HG03342 (cell line): ENCODE measurements around the gene SLCO4A1.
A peak's percentile ranks its signal among the peaks of the same experiment; 100 is the strongest.

Experiments
- ATAC-seq: cut with Tn5 transposase; IDR thresholded peaks from one replicate; pipeline ENCODE4 v1.9.1; 2021; ENCODE audit warnings: mild to moderate bottlenecking, moderate library complexity; ENCODE audit not compliant: unreplicated experiment

SLCO4A1 gene

DNA sequence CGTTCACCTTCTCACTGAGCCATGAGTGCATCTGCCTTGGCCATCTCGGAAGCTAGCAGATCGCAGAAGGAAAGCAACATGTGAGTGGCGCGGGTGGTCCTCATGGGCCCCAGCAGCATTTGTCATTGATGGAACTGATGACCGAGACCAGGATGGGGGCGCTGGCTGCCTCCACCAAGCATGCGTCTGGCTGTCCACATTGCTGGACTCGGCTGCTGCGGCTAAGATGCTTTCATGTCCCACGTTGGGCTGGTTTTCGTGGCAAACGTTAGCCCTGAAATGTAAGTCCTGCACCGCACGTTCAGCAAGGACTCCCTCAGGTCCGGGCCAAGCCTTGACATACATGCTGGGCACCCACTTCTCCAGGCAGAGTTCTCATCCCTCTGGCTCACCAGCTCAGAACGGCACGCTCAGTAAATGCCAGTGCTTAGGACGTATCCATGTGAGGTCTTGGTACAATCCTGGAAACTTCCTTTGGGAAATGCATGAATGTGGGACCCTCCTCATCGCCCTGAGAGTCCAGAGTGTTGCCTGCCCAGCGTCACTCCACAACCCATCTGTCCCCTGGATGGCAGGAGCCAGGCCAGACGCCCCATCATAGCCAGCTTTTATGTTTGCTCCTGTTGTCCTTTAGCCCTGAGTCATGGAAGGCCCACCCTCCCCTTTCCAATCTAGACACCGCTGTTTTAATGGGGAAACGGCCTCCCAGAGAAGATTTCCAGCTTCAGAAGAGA is 8.4 kb downstream of the SLCO4A1 start:
- no peak for ATAC-seq

GRCh38 chr20:62651285-62652021 is 9.2 kb downstream of the SLCO4A1 start:
- ATAC-seq = peak; percentile 51

- peak; percentile 68 for ATAC-seq
Measured at GRCh38 chr20:62652041-62652893, 10.0 kb downstream of the SLCO4A1 start.

DNA sequence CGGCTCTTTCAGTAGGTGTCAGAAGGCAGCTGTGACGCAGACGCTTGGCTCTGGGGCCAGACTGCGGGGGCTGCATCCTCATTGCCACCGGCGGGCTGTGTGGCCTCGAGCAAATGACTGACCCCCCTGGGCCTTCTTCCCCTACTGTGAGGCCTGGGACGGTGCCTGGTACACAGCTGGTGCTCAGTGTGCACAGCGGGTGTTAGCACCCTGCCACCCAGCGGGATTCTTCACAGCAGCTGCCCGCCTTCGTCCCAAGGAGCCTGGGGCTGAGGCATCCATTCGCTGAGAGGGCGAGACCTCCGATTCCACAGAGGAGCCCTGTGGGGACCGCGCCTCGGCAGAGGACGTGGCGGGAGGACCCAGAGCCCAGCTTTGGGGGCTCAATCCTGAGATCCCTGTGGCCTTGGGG is 10.6 kb downstream of the SLCO4A1 start:
- ATAC-seq = no peak

DNA sequence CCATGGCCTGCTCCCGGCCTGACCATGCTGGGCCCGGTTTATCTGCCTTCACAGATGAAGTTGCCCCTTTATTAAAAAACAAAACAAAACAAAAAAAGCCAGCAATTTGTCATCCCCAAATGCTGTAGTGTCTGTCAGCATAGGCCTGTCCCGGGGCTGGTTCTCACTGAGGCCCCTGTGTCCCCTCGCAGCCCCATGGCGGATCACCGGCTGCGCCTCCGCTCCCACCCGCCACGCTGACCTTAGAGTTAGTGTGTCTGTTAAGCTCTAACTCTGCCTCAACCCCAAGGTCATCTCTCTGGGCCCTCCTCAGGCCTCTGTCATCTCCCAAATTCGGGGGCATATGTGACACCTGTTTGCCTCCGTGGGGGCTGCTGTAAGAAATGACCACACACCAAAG is 11.1 kb downstream of the SLCO4A1 start:
- ATAC-seq = no peak

DNA sequence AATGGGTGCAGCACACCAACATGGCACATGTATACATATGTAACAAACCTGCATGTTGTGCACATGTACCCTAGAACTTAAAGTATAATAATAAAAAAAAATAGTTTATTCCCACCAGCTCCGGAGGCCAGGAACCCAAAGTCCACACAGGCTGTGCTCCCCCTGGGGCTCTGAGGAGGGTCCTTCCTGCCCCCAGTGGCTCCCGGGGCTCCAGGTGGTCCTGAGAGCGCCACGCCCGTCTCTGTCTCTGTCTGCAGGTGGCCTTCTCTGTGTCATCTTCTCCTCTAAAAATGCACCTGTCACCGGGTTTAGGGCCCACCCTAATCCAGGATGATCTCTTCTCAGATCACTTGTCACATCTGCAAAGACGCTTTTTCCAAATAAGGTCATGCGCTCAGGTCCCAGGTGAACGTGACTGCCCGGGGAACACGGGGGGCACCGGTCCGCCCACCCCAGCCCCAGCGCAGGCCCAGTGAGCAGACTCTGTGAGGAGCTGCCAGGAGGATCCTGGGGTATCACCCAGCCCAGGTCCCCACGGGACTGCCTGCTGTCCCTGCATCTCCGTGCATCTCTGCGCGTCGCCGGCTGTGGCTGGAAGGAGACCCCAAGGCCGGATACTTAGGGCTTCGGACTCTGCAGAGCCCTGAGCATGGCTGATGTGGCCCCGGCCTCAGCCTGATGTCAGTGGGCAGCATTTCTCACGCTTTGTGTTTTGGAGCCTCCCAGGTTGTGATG is 11.8 kb downstream of the SLCO4A1 start:
- ATAC-seq = no peak

- ATAC-seq = no peak
Measured at GRCh38 chr20:62655282-62656196, 13.2 kb downstream of the SLCO4A1 start.

GRCh38 chr20:62656197-62656918 is 14.1 kb downstream of the SLCO4A1 start:
- ATAC-seq = no peak

GRCh38 chr20:62656919-62657588 is 14.8 kb downstream of the SLCO4A1 start:
- ATAC-seq = no peak

DNA sequence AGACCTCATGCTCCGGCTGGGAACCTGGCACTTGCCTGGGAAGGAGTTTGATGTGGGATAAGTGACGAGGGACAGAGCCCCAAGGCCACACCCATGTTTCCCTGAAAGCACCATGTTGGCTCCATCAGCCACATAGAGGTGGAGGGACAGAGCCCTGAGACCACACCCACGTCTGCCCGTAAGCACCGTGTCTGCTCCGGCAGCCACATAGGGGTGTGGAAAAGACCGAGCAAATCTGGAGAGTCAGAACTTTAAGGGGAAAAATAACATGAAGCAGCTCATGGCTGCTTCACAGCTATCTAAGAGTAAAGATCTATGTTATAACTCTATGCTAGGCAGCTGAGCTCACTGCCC is 15.3 kb downstream of the SLCO4A1 start:
- ATAC-seq = no peak

GRCh38 chr20:62657956-62658355 is 15.7 kb downstream of the SLCO4A1 start:
- no peak for ATAC-seq

GRCh38 chr20:62658593-62659178 is 16.4 kb downstream of the SLCO4A1 start:
- no peak for ATAC-seq

DNA sequence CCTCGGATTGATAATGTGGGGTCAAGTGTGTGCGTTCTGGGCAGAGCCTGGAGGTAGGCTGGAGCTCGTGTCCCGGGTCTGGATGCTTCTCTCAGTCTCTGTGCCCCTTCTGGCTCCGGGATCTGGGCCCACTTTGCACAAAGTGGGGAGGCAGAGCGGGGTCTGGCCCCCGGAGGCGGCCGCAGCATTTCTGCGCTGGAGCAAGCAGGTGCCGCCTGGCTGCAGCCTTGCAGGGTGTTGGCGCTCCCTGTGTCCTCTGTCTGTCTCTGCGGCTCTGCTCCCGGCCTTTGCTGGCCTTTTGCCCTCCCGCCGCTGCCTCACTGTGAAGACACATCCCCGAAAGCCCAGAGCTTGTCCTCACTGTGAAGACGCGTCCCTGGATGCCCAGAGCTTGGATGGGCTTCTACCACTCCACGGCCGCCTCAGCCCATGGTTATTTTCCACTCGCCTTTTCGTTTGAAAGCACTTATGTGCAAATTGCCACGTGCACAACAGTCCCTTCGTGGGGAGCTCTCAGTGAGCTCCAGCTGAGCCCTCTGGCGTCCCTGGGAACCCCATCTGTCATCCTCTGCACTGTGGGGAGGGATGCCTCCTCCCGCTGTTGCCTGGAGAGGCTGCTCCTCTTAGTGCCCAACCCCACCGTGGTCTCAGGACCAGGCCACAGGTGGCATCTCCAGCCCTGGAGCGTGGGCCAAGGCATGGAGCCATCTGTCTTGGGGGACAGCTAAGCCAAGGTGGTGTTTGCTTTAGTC is 17.4 kb downstream of the SLCO4A1 start:
- ATAC-seq = no peak

GRCh38 chr20:62660240-62660615 is 17.9 kb downstream of the SLCO4A1 start:
- no peak for ATAC-seq

DNA sequence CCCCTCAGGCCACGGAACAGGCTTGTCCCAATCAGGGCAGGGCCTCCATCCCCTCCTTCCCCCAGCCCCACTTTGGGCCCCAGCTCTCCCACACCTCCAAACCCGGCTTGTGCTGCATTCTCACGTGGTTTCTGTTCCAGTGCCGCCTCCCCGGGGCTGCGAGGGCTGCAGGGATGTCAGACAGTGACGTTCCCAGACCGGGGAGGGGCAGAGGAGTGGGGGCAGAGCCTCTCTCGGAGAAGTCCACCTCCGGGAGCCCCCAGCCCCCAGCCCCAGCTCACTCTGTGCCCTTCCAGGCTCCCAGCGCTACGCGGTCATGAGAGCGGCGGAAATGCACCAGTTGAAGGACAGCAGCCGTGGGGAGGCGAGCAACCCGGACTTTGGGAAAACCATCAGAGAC is 18.5 kb downstream of the SLCO4A1 start:
- ATAC-seq = no peak

GRCh38 chr20:62661647-62662046 is 19.3 kb downstream of the SLCO4A1 start:
- no peak for ATAC-seq

GRCh38 chr20:62662422-62662821 is 20.1 kb downstream of the SLCO4A1 start:
- ATAC-seq = no peak
